ENCODE results near the gene SPRR2F. TPM values are rescaled to one million over a fixed set of nuclear protein-coding genes. Genes with fewer than 3 reads are reported as not detected.

SPRR2F gene
- total and polyA plus RNA-seq, 10 of the 15 experiments (the other 5 are each of a cell fraction or from before 2014, with no cell fraction given) = 0.18 to 0.27 TPM; not detected in 8

DNA sequence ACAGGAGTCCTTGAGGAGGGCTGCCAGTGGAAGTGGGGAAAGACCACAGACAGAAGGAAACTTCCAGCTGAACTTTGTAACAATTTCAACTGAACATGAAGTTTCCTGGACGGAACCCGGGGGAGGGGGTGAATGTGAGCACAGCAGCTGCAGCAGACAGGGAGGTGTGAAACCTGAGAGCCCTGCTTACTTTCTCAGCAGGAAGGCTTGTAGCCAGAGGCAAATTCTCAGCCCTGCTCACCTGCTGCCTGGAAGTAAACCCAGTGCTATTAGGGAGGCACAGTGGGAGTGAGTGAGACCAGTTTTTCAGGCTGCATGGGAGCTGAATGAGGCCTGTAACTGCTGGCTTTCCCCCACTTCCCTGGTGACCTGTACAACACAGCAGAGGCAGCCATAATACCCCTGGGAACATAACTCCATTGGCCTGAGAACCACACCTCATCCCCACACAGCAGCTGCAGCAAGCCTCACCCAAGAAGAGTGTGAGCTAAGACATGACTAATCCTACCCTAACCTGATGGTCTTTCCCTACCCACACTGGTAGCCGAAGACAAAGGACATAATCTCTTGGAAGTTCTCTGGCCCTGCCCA lies 9.6 kb upstream of the SPRR2F start (continued):
- TF ChIP-seq SREBF2 (IDR thresholded peaks at IDR 0.05; ENCODE audit: low read length) (no peak), SMC3 (IDR thresholded peaks at IDR 0.05; ENCODE audit: borderline replicate concordance, low read length) (no peak), ATF7 (IDR thresholded peaks at IDR 0.05; ENCODE audit: low read depth) (peak; percentile 19; the same call in 1 of the 2 replicates)

DNA sequence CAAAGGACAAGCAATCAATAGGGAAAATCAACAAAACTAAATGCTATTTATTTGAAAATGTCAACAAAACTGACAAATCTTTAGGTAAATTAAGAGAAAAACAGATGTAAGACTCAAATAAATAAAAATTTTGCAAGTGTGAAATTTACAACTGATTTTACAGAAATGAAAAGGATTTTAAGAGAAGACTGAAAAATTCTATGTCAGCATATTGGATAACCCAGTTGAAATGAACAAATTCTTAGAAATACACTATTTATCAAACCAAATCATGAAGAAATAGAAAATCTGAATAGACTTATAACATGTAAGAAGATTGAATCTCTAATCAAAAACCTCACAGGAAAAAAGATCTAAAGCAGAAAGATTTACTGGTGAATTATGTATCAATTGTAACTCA lies 7.6 kb upstream of the SPRR2F start:
- no peak for TF ChIP-seq RB1 (IDR thresholded peaks at IDR 0.05; ENCODE audit: borderline replicate concordance)
- no peak for TF ChIP-seq MEF2A (IDR thresholded peaks at IDR 0.05; ENCODE audit: insufficient read depth, low read depth, low read length)
- no peak for TF ChIP-seq CBX3 (IDR thresholded peaks at IDR 0.05; ENCODE audit: borderline replicate concordance, low read depth)
- TF ChIP-seq TARDBP (IDR thresholded peaks at IDR 0.05; ENCODE audit: borderline replicate concordance) = no peak
- no peak for TF ChIP-seq FOXM1 (IDR thresholded peaks at IDR 0.05; ENCODE audit: low read depth, low read length)
- TF ChIP-seq ZNF217 (IDR thresholded peaks at IDR 0.05) = no peak
- no peak for TF ChIP-seq RUNX3 (IDR thresholded peaks at IDR 0.05; ENCODE audit: low read length)
- TF ChIP-seq NR2C1 (IDR thresholded peaks at IDR 0.05) = no peak
- no peak for TF ChIP-seq POLR2AphosphoS5 (IDR thresholded peaks at IDR 0.05; ENCODE audit: low read length)
- TF ChIP-seq SPI1 (IDR thresholded peaks at IDR 0.05; ENCODE audit: borderline replicate concordance, insufficient read depth, low read depth, low read length) = no peak
- TF ChIP-seq KAT2A (conservative IDR thresholded peaks at IDR 0.05; ENCODE audit: control insufficient read depth, low read depth, low read length) = no peak
- Histone ChIP-seq H4K20me1 (ENCODE audit: control insufficient read depth, insufficient read depth) (no peaks in the 10 kb centered on the region), H3K4me3 (no peak overlapping the region), H3K9me3 (replicated peaks; ENCODE audit: control insufficient read depth, insufficient read depth, low read length) (no peaks in the 10 kb centered on the region; the same call in 2 of the 3 replicates), H3K27me3 (replicated peaks in 1 of 2; ENCODE audit: control insufficient read depth in 2 of 2, insufficient read depth in 2 of 2, low read length in 1 of 2) (no peaks in the 10 kb centered on the region), H3K4me1 (ENCODE audit: control insufficient read depth, insufficient read depth, low read length) (no peaks in the 10 kb centered on the region), H3K4me2 (ENCODE audit: control insufficient read depth, insufficient read depth) (no peak overlapping the region), H3K36me3 (ENCODE audit: control insufficient read depth in 2 of 2, insufficient read depth in 2 of 2, low read length in 1 of 2) (no peaks in the 10 kb centered on the region), H2AFZ (ENCODE audit: control insufficient read depth, low read depth, low read length) (no peak overlapping the region), H3K79me2 (ENCODE audit: control insufficient read depth, insufficient read depth, low read length) (no peaks in the 10 kb centered on the region), H3K27ac (ENCODE audit: control insufficient read depth, insufficient read depth) (no peak overlapping the region), H3K9ac (ENCODE audit: control insufficient read depth, insufficient read depth, low read length) (no peak overlapping the region)
- no TSS peak for BruUV-seq (replicated peaks)
- ChIA-PET POLR2A (no interaction called here), CTCF (no interaction called here), RAD21 (ENCODE audit: unreplicated experiment) (no interaction called here), SMC1A (ENCODE audit: uncharacterized antibody, unreplicated experiment) (no interaction called here)
- no peak for ATAC-seq
- no peak for DNase-seq (ENCODE audit: low read depth, low spot score)
- in situ Hi-C loops (cut with MboI) (no loop called here), intact Hi-C loops (cut with micrococcal nuclease; ENCODE audit: unreplicated experiment) (no loop called here)
- FAIRE-seq = no peak

Measured in GM12878 (cell line).